Liver (tissue), 3 donors: ENCODE measurements around the gene HPS5.

Experiments
- ATF3 ChIP-seq: IDR thresholded peaks from 2 replicates; pipeline ENCODE4 v1.6.1; 2016; ENCODE audit warnings: antibody characterized with exemption
- CTCF ChIP-seq: fragments of 150-350 bp; IDR thresholded peaks from 2 replicates; pipeline ENCODE4 v1.5.1; 2017; ENCODE audit warnings: improper control_type of control experiment, low read depth, low read length; ENCODE audit not compliant: missing input control
- GABPA ChIP-seq, 2 donors: IDR thresholded peaks in 1 of 2; conservative IDR thresholded peaks in 1 of 2; 2 replicates each; pipeline ENCODE4 v1.6.1; 2016; ENCODE audit warnings: antibody characterized with exemption in 2 of 2, mild to moderate bottlenecking in 1 of 2, moderate library complexity in 1 of 2
- HNF4G ChIP-seq: IDR thresholded peaks from 2 replicates; pipeline ENCODE4 v1.6.1; 2016; ENCODE audit warnings: antibody characterized with exemption
- MAX ChIP-seq: IDR thresholded peaks from 2 replicates; pipeline ENCODE4 v1.6.1; 2016; ENCODE audit warnings: antibody characterized with exemption
- RAD21 ChIP-seq, 2 donors: IDR thresholded peaks; 2 replicates each; pipeline ENCODE4 v1.6.1; 2016; ENCODE audit warnings: antibody characterized with exemption in 2 of 2, mild to moderate bottlenecking in 2 of 2
- RXRA ChIP-seq, 2 donors: IDR thresholded peaks; 2 replicates each; pipeline ENCODE4 v1.6.1; 2017 to 2018; ENCODE audit warnings: antibody characterized with exemption in 2 of 2, mild to moderate bottlenecking in 1 of 2
- TAF1 ChIP-seq: conservative IDR thresholded peaks from 2 replicates; pipeline ENCODE4 v1.6.1; 2016; ENCODE audit warnings: antibody characterized with exemption, mild to moderate bottlenecking
- ZBTB33 ChIP-seq: IDR thresholded peaks from 2 replicates; pipeline ENCODE4 v1.6.1; 2016; ENCODE audit warnings: antibody characterized with exemption
- donor health status: healthy.
- donor health status: healthy.

GRCh38 chr11:18265949-18266348 is 56.0 kb downstream of the HPS5 start, which contains the start of gene SAA1:
- TF ChIP-seq CTCF (no peak), TAF1 (no peak), HNF4G (no peak), MAX (peak; percentile 24), ATF3 (no peak), ZBTB33 (no peak), RAD21 (IDR thresholded peaks at IDR 0.05) (no peak), GABPA (IDR thresholded peaks at IDR 0.05 in 1 of 2, conservative IDR thresholded peaks at IDR 0.05 in 1 of 2) (no peak), RXRA (IDR thresholded peaks at IDR 0.05) (peak; percentile 76 to 81)
